ENCODE measurements around the gene INAFM2. TPM values are rescaled to one million over a fixed set of nuclear protein-coding genes. Genes with fewer than 3 reads are reported as not detected.

The INAFM2 gene
- total RNA-seq, 2 experiments from 2014 or later, result 6.6 to 8.5 TPM

DNA sequence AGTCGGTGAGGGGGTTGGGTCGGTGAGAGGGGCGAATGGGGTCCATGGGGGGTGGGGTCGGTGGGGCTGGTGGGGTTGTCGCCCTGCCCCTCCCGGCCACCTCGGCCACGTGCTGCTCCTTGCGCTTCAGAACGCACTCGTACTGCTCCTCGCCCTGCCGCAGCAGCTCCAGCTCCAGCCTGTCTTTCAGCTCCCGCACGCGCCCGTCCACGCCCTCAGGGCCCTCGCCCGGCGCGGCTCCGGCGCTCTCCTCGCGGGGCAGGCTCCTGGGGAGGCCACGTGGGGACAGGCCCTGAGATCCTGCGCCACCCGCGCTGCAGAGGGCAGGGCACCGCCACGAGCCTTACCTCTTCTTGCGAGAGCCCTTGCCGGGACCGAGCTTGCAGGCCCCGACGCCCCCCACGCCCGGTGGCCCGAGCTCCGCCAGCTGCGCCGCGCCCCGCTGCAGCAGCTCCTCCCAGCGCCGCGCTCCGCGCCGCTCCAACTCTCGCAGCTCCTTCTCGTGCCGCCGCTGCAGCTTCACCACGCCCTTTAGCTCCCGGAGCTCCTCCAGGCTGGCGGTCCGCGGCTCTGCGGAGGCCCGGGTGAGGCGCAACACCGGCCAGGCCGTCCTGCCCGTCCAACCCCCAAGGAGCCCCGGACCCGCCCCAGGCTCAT, 32.4 kb upstream of the INAFM2 start:
- no peaks in the 10 kb centered on the region for H3K4me1 Mint-ChIP-seq
- H3K4me3 Mint-ChIP-seq, result no peak overlapping the region
- H3K27me3 Mint-ChIP-seq, result no peaks in the 10 kb centered on the region
- H3K36me3 Mint-ChIP-seq (ENCODE audit: low read depth), result peaks cover 10% of the 10 kb centered on the region
- H3K27ac Mint-ChIP-seq, result no peak overlapping the region
- ChIA-PET CTCF (interaction anchor here (0.8 to 1.7 kb wide), 5 partner anchors 12 to 131 kb away, joined by 3 to 8 read pairs (median 3); no protein-coding TSS in a partner anchor), POLR2A (no interaction called here)
- no peak for DNase-seq
- H3K9me3 Mint-ChIP-seq, result no peaks in the 10 kb centered on the region

- Mint-ChIP-seq H3K27ac (no peak overlapping the region), H3K4me3 (no peak overlapping the region), H3K9me3 (no peaks in the 10 kb centered on the region), H3K36me3 (ENCODE audit: low read depth) (peaks cover 10% of the 10 kb centered on the region), H3K4me1 (no peaks in the 10 kb centered on the region), H3K27me3 (no peaks in the 10 kb centered on the region)
- CTCF ChIA-PET, result no interaction called here
- DNase-seq, result no peak
- POLR2A ChIA-PET, result no interaction called here
Measured at GRCh38 chr15:40292246-40292645, 31.2 kb upstream of the INAFM2 start.

GRCh38 chr15:40293006-40293405, 30.5 kb upstream of the INAFM2 start:
- Mint-ChIP-seq H3K27me3 (no peaks in the 10 kb centered on the region), H3K9me3 (no peaks in the 10 kb centered on the region), H3K4me3 (no peak overlapping the region), H3K27ac (peak overlapping the region; percentile 36), H3K4me1 (no peaks in the 10 kb centered on the region), H3K36me3 (ENCODE audit: low read depth) (peaks cover 13% of the 10 kb centered on the region)
- ChIA-PET CTCF (interaction anchor here (0.8 to 0.9 kb wide), 2 partner anchors 10 to 14 kb away, joined by 3 to 4 read pairs; partner anchors contain the start of gene PLCB2), POLR2A (no interaction called here)
- no peak for DNase-seq

DNA sequence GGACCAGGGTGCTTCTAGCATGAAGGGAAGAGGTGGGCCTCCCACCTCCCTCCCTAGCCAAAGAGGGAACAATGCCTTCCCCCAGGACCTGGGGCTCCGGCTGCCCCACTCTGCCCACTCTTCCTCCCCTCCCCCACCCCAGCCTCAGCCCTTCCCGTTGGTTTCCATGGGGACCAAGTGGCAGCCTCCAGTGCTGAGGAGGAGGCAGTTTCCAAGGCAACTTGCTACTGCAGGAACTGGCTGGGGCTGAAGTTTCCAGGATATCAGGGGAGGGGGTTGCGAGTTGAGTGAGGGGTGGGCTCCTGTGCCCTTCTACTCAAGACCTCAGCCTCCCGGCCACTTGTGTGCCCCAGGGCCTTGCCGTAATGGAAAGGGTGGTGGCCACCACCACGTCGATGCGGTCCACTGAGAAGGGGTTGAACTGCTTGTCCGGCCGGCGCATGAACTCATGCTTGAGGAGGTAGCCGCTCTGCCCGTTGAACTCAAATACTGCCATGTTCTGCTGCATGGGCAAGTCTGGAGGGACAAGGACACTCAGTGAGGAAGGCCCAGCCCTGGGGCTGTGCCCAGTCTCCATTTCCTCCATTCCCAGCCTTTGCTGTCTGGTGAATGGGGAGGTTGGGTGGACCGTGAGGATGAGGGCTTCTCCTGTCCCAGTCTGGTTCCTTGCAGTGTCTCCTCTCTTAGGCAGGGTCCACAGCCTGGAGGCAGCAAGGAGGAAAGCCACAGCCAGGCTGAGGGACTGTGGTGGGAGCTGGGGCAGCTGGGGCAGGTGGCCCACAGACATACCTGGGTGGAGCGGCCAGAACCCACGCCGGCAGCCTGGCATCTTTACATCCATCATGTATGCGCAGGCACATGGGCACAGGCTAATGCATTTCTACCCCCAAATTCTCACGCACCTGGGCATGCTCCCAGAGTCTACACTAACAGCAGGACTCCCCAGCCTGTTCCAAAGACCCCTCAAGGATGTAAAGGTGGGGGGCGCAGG, 29.3 kb upstream of the INAFM2 start:
- Mint-ChIP-seq H3K27me3 (no peaks in the 10 kb centered on the region), H3K4me1 (no peaks in the 10 kb centered on the region), H3K36me3 (ENCODE audit: low read depth) (peaks cover 14% of the 10 kb centered on the region), H3K4me3 (no peak overlapping the region), H3K9me3 (no peaks in the 10 kb centered on the region), H3K27ac (no peak overlapping the region)
- POLR2A ChIA-PET, result interaction anchor here (0.9 kb wide), 1 partner anchor 13 kb away, joined by 3 read pairs; no protein-coding TSS in a partner anchor
- CTCF ChIA-PET, result interaction anchor here (0.8 to 2.8 kb wide), 3 partner anchors 13 to 43 kb away, joined by 4 to 8 read pairs (median 4); partner anchors contain the start of gene PLCB2
- DNase-seq, result no peak

GRCh38 chr15:40295297-40295696, 28.2 kb upstream of the INAFM2 start:
- H3K4me1 Mint-ChIP-seq, result no peaks in the 10 kb centered on the region
- DNase-seq, result no peak
- H3K4me3 Mint-ChIP-seq, result no peak overlapping the region
- ChIA-PET CTCF (interaction anchor here (0.6 to 2.8 kb wide), 5 partner anchors 12 to 73 kb away, joined by 3 to 8 read pairs (median 5); no protein-coding TSS in a partner anchor), POLR2A (no interaction called here)
- H3K36me3 Mint-ChIP-seq (ENCODE audit: low read depth), result peaks cover 19% of the 10 kb centered on the region
- peaks cover 4% of the 10 kb centered on the region for H3K9me3 Mint-ChIP-seq
- no peaks in the 10 kb centered on the region for H3K27me3 Mint-ChIP-seq
- H3K27ac Mint-ChIP-seq, result no peak overlapping the region

DNA sequence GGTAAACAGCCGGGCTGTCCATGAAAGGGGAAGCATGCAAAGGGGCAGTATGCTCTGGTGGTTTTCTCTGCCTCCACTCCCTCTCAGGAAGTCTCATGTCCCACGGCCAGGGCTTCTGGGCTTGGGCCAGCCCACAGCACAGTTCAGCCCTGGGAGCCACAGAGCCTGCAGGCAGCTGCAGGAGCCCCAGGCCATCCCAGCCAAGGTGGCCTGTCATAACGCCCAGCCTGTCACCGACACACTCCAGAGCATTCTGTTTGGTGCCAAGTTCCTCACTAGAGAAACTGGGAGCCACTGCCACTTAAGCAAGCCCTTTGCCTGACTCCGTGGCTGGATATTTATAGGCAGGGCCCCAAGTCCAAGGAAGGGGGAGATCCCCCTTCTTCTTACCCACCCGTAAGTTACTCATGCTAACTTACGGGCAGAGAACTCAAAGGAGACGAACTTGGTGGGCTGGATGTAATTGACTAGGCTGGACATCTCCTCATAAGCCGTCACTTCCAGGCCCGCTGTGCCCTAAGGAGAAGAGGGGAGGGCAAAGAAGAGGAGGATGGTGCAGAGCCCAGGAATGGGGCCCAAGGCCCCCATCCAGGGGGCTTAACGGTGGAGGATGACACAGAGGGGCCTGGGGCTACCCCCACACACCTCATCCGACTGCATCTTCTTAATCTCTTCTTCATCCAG, 27.5 kb upstream of the INAFM2 start:
- ChIA-PET POLR2A (no interaction called here), CTCF (interaction anchor here (0.6 to 2.8 kb wide), 4 partner anchors 11 to 42 kb away, joined by 3 to 8 read pairs (median 6); no protein-coding TSS in a partner anchor)
- no peak for DNase-seq
- Mint-ChIP-seq H3K27me3 (no peaks in the 10 kb centered on the region), H3K9me3 (peaks cover 4% of the 10 kb centered on the region), H3K36me3 (ENCODE audit: low read depth) (peaks cover 26% of the 10 kb centered on the region), H3K4me3 (no peak overlapping the region), H3K27ac (no peak overlapping the region), H3K4me1 (peaks cover 2% of the 10 kb centered on the region)

DNA sequence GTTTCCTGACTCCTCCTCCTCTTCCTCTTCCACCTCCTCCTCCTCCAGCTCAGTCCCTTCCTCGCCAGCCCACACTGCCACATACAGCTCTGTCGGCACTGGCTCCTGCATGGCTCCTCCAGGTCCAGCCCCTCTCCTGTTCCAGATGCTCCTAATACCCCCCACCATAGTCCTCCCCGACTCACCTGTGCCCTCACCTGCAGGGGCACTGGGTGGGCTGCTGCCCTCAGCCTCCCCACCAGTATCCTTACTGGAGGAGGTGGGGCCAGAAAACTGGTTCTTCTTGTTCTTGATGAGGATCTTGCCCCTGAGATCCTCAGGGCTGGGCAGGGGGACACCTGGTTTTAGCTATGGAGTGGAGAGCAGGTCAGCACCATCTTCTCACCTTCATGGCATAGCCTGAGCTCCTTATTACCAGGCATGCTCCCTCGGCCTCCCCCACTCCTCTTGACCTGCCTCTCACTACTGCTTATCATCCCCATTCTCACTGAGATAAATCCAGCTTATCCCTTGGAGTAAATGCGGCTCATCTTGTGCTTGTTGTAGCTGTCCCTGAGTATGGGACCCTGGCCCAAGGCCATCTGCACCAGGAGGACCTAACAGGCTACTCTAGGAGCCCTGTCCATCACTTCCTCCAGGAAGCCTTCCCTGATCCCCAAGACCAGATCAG, 26.8 kb upstream of the INAFM2 start:
- peaks cover 4% of the 10 kb centered on the region for H3K9me3 Mint-ChIP-seq
- no peak for DNase-seq
- no peak overlapping the region for H3K27ac Mint-ChIP-seq
- H3K4me1 Mint-ChIP-seq, result peaks cover 2% of the 10 kb centered on the region
- H3K36me3 Mint-ChIP-seq (ENCODE audit: low read depth), result peaks cover 32% of the 10 kb centered on the region
- H3K4me3 Mint-ChIP-seq, result no peak overlapping the region
- H3K27me3 Mint-ChIP-seq, result no peaks in the 10 kb centered on the region
- ChIA-PET POLR2A (no interaction called here), CTCF (interaction anchor here (0.6 to 2.8 kb wide), 3 partner anchors 10 to 41 kb away, joined by 3 to 8 read pairs (median 6); no protein-coding TSS in a partner anchor)

- H3K36me3 Mint-ChIP-seq (ENCODE audit: low read depth), result peaks cover 36% of the 10 kb centered on the region
- H3K4me3 Mint-ChIP-seq, result no peak overlapping the region
- ChIA-PET POLR2A (no interaction called here), CTCF (interaction anchor here (0.8 to 2.8 kb wide), 4 partner anchors 11 to 40 kb away, joined by 3 to 8 read pairs (median 3); no protein-coding TSS in a partner anchor)
- DNase-seq, result no peak
- H3K27ac Mint-ChIP-seq, result no peak overlapping the region
- peaks cover 4% of the 10 kb centered on the region for H3K9me3 Mint-ChIP-seq
- no peaks in the 10 kb centered on the region for H3K27me3 Mint-ChIP-seq
- peaks cover 2% of the 10 kb centered on the region for H3K4me1 Mint-ChIP-seq
Measured at GRCh38 chr15:40297356-40297755, 26.1 kb upstream of the INAFM2 start.

DNA sequence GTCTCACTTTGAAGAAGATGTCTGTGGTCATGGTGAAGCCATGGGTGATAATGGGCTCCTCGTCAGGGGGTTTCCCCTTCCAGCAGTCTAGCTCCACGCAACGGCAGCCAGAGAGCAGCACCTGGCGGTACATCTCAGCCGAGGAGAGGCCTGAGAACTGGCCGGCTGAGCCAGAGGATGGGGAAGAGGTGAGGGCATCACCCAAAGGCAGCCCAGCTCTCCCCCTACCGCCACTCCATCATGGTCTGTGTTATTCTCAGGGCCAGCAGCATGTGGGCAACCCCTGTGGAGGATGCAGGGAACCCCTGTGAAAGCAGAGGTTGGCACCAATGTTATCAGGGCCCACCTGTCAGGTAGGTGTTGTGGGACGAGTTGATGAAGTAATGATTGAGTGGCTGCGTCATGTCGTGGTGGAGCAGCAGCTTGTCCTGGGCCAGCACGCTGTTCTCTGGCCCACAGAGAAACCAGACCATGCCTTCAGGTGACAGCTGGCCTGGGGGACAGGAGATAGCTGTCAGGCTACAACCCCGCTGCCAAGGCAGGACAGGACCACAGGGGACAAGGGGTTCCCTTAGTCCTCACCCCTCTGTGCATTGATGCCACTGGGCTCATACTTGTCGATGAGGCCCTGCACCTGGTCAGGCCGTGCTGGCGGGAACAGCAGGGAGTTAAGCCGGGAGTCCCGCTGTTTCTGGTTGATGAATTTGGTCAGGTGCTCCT, 25.1 kb upstream of the INAFM2 start:
- ChIA-PET POLR2A (no interaction called here), CTCF (interaction anchor here (0.8 to 1.2 kb wide), 3 partner anchors 10 to 39 kb away, joined by 3 read pairs; no protein-coding TSS in a partner anchor)

DNA sequence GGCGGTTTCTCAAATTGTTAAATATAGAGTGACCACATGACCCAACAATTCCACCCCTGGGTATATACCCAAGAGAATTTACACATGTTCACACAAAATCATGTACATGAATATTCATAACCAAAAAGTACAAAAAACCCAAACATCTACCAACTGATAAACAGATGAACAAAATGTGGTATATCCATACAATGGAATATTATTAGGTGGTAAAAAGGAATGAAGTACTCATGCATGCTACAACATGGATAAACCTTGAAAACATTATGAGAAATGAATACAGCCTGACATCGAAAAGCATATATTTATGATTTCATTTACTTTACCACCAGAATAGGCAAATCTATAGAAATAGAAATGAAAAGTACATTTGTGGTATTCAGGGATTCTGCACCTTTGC, 23.1 kb upstream of the INAFM2 start:
- H3K27me3 Mint-ChIP-seq, result no peaks in the 10 kb centered on the region
- H3K4me1 Mint-ChIP-seq, result peaks cover 13% of the 10 kb centered on the region
- H3K9me3 Mint-ChIP-seq, result peaks cover 4% of the 10 kb centered on the region
- H3K4me3 Mint-ChIP-seq, result no peak overlapping the region
- no peak overlapping the region for H3K27ac Mint-ChIP-seq
- no peak for DNase-seq
- CTCF ChIA-PET, result interaction anchor here (1.6 kb wide), 1 partner anchor 11 kb away, joined by 4 read pairs; no protein-coding TSS in a partner anchor
- POLR2A ChIA-PET, result no interaction called here
- peaks cover 55% of the 10 kb centered on the region for H3K36me3 Mint-ChIP-seq (ENCODE audit: low read depth)

More for the DNA sequence above, 25.1 kb upstream of the INAFM2 start:
- H3K27ac Mint-ChIP-seq, result no peak overlapping the region
- H3K9me3 Mint-ChIP-seq, result peaks cover 4% of the 10 kb centered on the region
- H3K36me3 Mint-ChIP-seq (ENCODE audit: low read depth), result peaks cover 44% of the 10 kb centered on the region
- no peaks in the 10 kb centered on the region for H3K27me3 Mint-ChIP-seq
- H3K4me3 Mint-ChIP-seq, result no peak overlapping the region
- no peak for DNase-seq
- peaks cover 2% of the 10 kb centered on the region for H3K4me1 Mint-ChIP-seq

GRCh38 chr15:40300771-40301170, 22.7 kb upstream of the INAFM2 start:
- no peaks in the 10 kb centered on the region for H3K27me3 Mint-ChIP-seq

More at GRCh38 chr15:40300771-40301170, 22.7 kb upstream of the INAFM2 start:
- no peak for DNase-seq
- Mint-ChIP-seq H3K27ac (no peak overlapping the region), H3K36me3 (ENCODE audit: low read depth) (peaks cover 55% of the 10 kb centered on the region), H3K9me3 (peaks cover 4% of the 10 kb centered on the region), H3K4me3 (no peak overlapping the region), H3K4me1 (peaks cover 17% of the 10 kb centered on the region)
- POLR2A ChIA-PET, result no interaction called here
- CTCF ChIA-PET, result interaction anchor here (1.0 to 1.6 kb wide), 3 partner anchors 10 to 43 kb away, joined by 3 to 4 read pairs (median 3); no protein-coding TSS in a partner anchor
